ENCODE data around the gene GNAS.

- TF ChIP-seq CTCF (conservative IDR thresholded peaks at IDR 0.05; ENCODE audit: low read length) = no peak
- no peak for TF ChIP-seq EZH2phosphoT487 (IDR thresholded peaks at IDR 0.05; ENCODE audit: borderline replicate concordance)
Observed at GRCh38 chr20:58851969-58852458, 502 bp upstream of the GNAS start.
